ENCODE data around the gene BCR.

BCR gene

GRCh38 chr22:23180893-23181720, 798 bp downstream of the BCR start:
- in situ Hi-C loops (cut with HindIII; ENCODE audit: low sequenced_read_pairs), result no loop called here

GRCh38 chr22:23181721-23182308, 1.5 kb downstream of the BCR start:
- DNase-seq (ENCODE audit: low read depth, low spot score), result no peak
- no peak for TF ChIP-seq CTCF (IDR thresholded peaks at IDR 0.05; ENCODE audit: low read depth, low read length)
- H3K4me3 ChIP-seq (ENCODE audit: low read depth, low read length), result peak overlapping the region; percentile 63
- in situ Hi-C loops (cut with HindIII; ENCODE audit: low sequenced_read_pairs), result no loop called here

More at GRCh38 chr22:23180893-23181720, 798 bp downstream of the BCR start:
- TF ChIP-seq CTCF (IDR thresholded peaks at IDR 0.05; ENCODE audit: low read depth, low read length), result no peak
- no peak for DNase-seq (ENCODE audit: low read depth, low spot score)
- peak overlapping the region; percentile 63 for H3K4me3 ChIP-seq (ENCODE audit: low read depth, low read length)

- TF ChIP-seq CTCF (IDR thresholded peaks at IDR 0.05; ENCODE audit: low read depth, low read length), result no peak
- DNase-seq (ENCODE audit: low read depth, low spot score), result no peak
- in situ Hi-C loops (cut with HindIII; ENCODE audit: low sequenced_read_pairs), result no loop called here
- peak overlapping the region; percentile 63 for H3K4me3 ChIP-seq (ENCODE audit: low read depth, low read length)
These were observed 2.2 kb downstream of the BCR start for GRCh38 chr22:23182309-23183060.

- H3K4me3 ChIP-seq (ENCODE audit: low read depth, low read length), result peak overlapping the region; percentile 63
- in situ Hi-C loops (cut with HindIII; ENCODE audit: low sequenced_read_pairs), result no loop called here
- peak; percentile 76 for DNase-seq (ENCODE audit: low read depth, low spot score)
- no peak for TF ChIP-seq CTCF (IDR thresholded peaks at IDR 0.05; ENCODE audit: low read depth, low read length)
These were observed 2.9 kb downstream of the BCR start for GRCh38 chr22:23183061-23183698.

GRCh38 chr22:23184100-23184763, 3.9 kb downstream of the BCR start:
- in situ Hi-C loops (cut with HindIII; ENCODE audit: low sequenced_read_pairs), result no loop called here
- H3K4me3 ChIP-seq (ENCODE audit: low read depth, low read length), result no peak overlapping the region
- TF ChIP-seq CTCF (IDR thresholded peaks at IDR 0.05; ENCODE audit: low read depth, low read length), result no peak
- no peak for DNase-seq (ENCODE audit: low read depth, low spot score)

GRCh38 chr22:23184764-23185113, 4.4 kb downstream of the BCR start:
- no peak for DNase-seq (ENCODE audit: low read depth, low spot score)
- no peak for TF ChIP-seq CTCF (IDR thresholded peaks at IDR 0.05; ENCODE audit: low read depth, low read length)
- in situ Hi-C loops (cut with HindIII; ENCODE audit: low sequenced_read_pairs), result no loop called here
- no peak overlapping the region for H3K4me3 ChIP-seq (ENCODE audit: low read depth, low read length)
